IPS-NIHi7 (cell line): ENCODE results near the gene GEMIN7.

Experiments
- DNase-seq: peaks from one replicate; pipeline ENCODE4 v3.0.0; 2012; ENCODE audit warnings: mixed read lengths; ENCODE audit errors: extremely low spot score

GEMIN7 gene

DNA sequence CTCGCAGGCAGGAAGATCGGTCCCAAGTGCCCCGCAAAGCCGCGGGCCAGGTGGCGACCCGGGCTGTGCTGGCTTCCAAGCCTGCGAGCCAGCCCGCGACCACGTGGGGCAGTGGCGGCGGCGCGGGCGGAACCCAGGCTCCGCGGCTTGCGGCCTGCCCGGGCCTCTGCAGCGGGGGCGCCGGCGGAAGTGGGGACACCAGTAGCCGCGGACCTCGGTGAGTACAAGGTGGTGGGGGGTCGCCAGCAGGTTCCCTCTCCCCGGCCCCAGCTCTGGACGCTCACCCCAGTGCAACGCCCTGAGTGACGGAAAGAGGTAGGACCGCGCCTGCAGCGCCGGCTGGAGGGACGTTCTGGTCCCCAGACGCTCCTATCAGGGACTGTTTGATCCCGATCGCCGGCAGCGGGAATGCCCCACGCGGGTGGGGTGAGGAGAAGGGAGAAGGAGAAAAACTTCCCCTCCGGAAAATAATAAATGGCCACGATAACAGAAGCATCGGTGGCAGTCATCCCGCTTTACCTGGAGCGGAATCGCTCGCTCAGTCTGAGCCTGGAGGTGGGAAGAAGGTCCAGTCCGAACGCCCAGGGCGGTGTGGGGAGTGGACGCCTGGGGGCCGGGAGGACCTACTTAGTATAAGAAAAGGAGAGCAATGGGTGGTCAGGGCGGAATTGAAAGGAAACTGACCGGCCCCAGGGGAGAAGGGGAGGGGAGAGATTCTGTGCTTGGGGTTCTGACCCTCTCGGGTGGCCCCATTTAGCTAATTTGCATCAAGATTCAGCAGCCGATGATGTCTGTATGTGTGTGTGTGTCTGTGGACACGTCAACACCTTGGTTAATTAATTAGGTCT, at the start of gene GEMIN7:
GEMIN7 (plus strand) TSS at position 198 of the 848 bp plus-strand sequence. CDS start 10,855 bp downstream, outside the sequence.
- peak; percentile 82 for DNase-seq

DNA sequence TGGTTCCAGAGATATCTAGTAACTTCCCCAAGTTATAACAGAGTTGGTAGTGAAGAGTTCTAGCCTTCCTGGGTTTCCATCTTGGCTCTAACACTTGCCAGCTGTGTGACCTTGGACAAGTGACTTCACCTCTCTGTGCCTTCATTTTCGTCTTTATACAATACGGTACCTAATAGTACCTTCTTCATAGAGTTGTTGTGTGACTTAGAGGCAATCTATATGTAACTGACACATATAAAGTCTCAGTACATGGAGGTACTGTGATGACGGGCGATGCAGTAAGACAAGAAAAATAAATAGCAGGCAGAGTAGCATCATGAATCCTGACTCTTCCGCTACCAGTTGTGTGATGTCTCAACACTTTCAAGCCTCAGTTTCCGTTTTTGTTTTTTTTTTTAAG, 48.2 kb upstream of the GEMIN7 start:
- DNase-seq, result no peak

- no peak for DNase-seq
Measured at GRCh38 chr19:45032421-45032820, 46.6 kb upstream of the GEMIN7 start.

- DNase-seq, result no peak
Measured at GRCh38 chr19:45035755-45036154, 43.3 kb upstream of the GEMIN7 start.

DNA sequence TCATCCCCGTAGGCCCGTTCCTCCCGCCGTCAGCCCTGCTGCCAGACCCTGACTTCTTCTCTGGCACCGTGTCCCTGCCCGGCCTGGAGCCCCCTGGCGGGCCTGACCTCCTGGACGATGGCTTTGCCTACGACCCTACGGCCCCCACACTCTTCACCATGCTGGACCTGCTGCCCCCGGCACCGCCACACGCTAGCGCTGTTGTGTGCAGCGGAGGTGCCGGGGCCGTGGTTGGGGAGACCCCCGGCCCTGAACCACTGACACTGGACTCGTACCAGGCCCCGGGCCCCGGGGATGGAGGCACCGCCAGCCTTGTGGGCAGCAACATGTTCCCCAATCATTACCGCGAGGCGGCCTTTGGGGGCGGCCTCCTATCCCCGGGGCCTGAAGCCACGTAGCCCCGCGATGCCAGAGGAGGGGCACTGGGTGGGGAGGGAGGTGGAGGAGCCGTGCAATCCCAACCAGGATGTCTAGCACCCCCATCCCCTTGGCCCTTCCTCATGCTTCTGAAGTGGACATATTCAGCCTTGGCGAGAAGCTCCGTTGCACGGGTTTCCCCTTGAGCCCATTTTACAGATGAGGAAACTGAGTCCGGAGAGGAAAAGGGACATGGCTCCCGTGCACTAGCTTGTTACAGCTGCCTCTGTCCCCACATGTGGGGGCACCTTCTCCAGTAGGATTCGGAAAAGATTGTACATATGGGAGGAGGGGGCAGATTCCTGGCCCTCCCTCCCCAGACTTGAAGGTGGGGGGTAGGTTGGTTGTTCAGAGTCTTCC, 41.5 kb upstream of the GEMIN7 start:
- no peak for DNase-seq

GRCh38 chr19:45038931-45039893, 39.8 kb upstream of the GEMIN7 start, which contains the start of gene CLASRP:
CLASRP (plus strand) TSS chr19:45039045; CDS start chr19:45040213, 1,168 bp downstream.
- peak; percentile 96 for DNase-seq

GRCh38 chr19:45040059-45040771, 38.8 kb upstream of the GEMIN7 start:
- DNase-seq, result no peak

- no peak for DNase-seq
Measured at GRCh38 chr19:45041125-45041524, 37.9 kb upstream of the GEMIN7 start.

GRCh38 chr19:45045671-45046353, 33.2 kb upstream of the GEMIN7 start:
- no peak for DNase-seq

- DNase-seq, result no peak
Measured at GRCh38 chr19:45046355-45046754, 32.7 kb upstream of the GEMIN7 start.

DNA sequence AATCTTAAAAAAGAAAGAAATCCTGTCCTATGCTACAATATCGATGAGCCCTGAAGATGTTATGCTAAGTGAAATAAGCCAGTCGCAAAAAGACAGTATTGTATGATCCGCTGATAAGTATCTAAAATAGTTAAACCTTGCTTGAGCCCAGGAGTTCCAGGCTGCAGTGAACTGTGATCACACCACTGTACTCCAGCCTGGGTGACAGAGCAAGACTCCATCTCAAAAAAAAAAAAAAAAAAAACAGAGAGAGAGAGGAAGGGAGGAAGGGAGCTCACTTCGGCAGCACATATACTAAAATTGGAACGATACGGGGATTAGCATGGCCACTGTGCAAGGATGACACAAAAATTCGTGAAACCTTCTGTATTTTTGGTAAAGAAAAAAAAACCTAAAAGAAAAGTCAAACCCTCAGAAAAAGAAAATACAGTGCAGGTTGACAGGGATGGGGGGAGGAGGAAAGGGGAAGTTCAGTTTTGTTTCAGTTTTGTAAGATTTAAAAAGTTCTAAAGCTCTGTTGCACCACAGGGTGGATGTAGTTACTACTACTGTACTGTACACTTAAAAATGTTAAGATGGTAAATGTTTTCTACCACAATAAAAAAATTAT, 31.8 kb upstream of the GEMIN7 start:
- DNase-seq, result no peak

DNA sequence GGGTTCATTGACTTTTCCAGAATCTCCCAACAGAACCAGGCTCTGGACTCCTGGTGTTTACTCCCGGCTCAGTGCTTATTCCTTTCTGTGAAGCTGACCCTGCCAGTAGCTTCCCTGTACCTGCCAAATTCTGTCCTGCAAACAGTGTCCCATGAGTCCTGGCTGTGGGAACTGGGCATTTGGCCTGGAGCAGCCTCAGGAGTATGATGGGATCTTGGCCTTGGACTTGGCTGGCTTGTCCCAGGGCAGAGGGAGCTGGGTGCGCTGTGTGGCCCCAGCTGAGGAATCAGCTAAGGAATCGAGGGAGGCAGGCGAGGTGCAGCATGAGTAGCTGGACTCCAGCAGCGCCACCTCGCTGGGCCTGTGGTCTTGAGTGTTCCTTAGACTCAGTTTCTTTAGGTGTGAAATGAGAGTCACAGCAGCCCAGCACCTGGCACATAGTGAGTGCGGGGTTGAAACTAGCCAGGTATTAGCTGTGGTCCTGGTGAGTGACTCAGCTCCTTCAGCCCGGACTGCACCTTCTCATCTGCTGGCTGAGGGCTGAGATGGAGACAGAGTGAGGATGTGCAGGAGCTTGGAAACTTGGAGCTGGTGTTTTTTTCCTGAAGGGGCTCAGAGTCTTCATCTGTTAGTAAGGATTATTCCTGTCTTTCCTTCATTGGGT, 29.9 kb upstream of the GEMIN7 start:
- no peak for DNase-seq

DNA sequence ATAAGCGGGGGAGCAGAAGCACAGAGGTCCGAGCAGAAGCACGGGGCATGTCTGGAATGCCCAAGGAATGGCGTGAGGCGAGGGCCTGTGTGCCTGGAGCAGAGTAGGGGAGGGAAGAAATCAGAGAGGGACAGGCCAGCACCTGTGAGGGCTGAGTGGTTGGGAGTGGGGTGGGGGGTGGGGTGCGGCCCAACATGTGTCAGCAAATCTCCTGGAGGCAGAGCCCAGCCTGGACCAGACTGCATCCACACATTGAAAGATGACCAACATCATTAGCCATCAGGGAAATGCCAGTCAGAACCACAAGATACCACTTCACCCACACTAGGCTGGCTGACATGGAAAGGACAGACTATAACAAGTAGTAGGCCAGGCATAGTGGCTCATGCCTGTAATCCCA, 29.0 kb upstream of the GEMIN7 start:
- no peak for DNase-seq

DNA sequence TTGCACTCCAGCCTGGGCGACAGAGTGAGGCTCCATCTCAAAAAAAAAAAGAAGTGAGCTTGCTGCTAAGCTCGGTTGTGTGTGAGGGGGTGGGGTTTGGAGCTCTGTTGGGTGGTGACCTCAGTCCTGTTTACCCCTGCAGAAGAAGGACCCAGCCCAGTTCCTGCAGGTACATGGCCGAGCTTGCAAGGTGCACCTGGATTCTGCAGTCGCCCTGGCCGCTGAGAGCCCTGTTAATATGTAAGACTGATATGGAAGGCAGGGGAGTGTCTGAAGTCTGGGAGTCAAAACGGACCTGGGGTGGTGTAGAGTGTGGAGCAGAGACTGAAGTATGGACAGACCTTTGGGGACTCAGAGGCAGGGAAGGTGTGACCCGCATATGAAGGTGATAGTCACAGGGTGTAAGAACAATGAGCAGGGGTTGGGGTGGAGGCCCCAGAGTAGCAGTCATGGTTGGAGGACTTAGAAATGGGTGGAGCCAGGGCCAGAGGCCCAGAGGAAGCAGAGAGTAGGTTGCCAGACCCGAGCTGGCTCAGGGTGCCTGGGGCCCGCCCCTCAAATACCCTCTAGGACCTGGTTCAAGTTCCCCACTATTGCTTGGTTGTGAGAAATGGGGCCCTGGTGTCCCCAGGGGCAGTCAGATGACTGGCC, 27.0 kb upstream of the GEMIN7 start:
- DNase-seq, result no peak

- DNase-seq, result no peak
Measured at GRCh38 chr19:45056831-45057230, 22.2 kb upstream of the GEMIN7 start.

- no peak for DNase-seq
Measured at GRCh38 chr19:45057444-45057843, 21.6 kb upstream of the GEMIN7 start.

DNA sequence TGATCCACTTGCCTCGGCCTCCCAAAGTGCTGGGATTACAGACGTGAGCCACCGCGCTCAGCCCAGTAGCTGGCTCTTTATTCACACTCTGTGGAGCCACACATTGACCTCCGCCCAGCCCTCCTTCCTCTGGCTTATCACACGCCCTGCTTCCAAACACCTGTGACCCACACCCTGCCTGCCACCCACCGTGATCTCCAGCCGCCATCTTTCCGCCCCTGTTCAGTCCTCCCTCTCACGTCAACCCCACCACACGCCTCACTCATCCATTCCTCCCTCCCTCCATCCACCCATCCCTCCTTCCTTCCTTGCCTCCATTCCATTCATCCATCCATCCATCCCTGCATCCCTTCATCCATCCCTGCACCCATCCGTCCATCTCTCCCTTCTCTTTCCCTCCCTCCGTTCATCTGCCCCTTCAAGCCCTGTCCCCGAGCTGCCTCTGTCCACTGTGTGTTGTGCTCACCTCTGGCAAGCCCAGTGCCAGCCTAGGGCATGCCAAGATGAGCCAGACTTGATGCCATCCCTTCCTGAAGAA, 20.4 kb upstream of the GEMIN7 start:
- no peak for DNase-seq

DNA sequence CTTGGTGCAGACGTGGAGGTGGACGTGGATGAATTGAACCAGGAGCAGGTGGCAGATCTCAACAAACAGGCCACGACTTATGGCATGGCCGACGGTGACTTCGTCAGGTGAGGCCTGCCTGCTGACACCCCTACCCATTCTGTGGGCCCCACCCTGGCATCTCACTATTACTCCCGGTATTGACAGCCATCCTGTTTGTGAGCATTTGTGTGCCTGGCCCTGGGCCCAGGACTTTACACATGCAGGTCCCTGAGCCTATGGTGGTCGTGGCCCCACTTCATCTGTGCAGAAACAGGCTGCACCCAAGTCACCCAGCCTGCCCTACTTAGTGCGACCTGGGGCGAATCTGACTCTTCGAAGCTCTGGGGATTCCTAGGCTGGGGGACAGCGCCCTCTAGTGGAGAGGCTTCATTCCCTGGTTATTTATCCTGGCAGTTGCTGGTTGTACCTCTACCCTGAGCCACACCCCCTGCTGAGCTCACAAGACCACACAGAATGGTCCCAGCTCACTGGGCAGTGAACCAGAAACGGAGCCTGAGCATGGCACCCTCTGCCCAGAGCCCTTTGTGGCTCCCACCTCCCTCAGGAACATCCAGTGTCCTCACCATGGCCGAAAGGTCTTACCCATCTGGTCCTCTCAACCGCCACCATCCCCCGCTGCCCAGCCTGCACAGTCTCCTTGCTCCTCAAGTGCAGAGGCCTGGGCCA, 19.6 kb upstream of the GEMIN7 start:
- peak; percentile 92 for DNase-seq
